ENCODE measurements around the gene DRC3.

DRC3 gene

DNA sequence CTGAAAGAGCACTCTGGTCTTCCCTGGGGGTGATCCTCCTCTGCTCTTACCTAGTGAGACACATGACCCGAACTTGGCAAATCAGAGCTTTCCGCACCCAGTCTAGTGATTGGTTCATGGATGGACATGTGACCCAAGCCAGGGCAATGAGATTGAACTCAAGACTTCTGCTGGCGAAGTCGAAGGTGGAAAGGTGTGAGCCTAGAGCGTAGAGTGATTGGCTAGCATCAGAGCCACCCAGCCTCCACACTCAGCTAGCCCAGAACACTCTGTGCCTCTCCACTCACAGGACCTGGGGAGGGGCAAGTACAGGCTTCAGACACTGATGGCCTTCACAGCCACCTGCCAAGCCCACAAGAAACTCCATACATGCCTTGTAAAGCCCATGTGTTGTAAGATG is 48.7 kb downstream of the DRC3 start:
- DNase-seq (ENCODE audit: low read depth), result no peak

- no peak for DNase-seq (ENCODE audit: low read depth)
Observed at GRCh38 chr17:18025241-18025944, 52.7 kb downstream of the DRC3 start.

- DNase-seq (ENCODE audit: low read depth), result no peak
Observed at GRCh38 chr17:18025945-18026776, 53.5 kb downstream of the DRC3 start.

DNA sequence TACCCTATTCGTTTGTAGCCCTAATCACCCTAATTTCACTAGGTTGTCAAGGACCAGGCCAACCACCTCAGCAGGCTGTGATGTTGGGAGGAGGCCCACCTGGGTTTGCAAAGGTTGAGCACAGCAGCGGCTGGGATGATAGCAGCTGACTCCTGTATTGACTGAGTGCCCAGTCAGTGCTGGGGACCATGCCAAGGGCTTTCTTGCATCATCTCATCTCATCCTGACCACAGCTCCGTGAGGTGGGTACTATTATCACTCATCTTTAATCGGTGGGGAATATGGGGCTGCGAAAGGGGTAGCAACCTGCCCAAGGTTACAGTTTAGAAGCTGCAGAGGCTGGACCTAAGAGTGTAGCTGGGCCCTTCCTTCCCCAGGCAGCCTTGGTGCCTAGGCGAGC is 54.6 kb downstream of the DRC3 start:
- DNase-seq (ENCODE audit: low read depth), result no peak

- no peak for DNase-seq (ENCODE audit: low read depth)
Observed at GRCh38 chr17:18028114-18028951, 55.7 kb downstream of the DRC3 start.

GRCh38 chr17:18028952-18029540 is 56.4 kb downstream of the DRC3 start:
- DNase-seq (ENCODE audit: low read depth), result no peak

DNA sequence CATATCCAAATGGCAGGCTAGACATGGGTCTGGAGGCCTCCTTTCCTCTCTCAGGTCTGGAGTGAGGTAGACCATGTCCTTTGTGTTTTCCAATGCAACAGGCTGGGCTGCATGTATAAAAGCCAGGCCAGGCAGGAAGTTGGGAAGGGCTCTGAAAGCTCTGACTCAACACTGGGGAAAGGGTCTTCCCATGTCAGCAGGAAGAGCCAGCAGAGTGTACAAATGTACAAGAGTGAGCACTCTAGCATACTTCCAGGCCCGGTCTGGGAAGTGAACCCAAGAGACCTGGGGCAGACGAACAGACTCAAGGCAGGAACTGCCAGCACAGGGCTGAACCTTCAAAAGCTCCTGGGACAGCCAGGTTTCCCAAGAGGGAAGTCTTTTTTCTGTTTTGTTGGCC is 59.3 kb downstream of the DRC3 start:
- DNase-seq (ENCODE audit: low read depth), result no peak

DNA sequence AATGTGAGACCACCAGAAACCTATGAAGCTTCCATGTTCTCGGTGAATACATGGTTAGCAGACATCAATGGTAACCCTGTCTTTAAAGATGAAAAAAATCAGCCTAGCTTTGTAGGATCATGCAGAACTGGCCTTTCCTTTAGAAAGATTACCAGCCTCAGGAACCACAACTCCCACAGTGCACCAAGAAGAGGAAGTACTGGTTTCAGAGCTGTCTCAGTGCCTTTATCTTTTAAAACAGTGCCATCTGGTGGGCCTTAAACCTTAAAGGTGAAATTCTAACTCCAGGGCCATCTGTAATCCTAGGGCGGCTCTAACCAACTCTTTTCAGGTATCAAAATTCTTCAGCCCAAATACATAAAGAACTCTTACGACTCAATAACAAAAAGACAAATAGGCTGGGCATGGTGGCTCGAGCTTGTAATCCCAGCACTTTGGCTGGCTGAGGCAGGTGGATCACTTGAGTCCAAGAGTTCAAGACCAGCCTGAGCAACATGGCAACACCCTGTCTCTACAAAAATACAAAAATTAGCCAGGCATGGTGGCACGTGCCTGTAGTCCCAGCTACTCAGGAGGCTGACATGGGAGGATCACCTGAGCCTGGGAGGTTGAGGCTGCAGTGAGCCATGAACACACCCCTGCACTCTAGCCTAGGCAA is 60.9 kb downstream of the DRC3 start:
- DNase-seq (ENCODE audit: low read depth), result peak; percentile 18

DNA sequence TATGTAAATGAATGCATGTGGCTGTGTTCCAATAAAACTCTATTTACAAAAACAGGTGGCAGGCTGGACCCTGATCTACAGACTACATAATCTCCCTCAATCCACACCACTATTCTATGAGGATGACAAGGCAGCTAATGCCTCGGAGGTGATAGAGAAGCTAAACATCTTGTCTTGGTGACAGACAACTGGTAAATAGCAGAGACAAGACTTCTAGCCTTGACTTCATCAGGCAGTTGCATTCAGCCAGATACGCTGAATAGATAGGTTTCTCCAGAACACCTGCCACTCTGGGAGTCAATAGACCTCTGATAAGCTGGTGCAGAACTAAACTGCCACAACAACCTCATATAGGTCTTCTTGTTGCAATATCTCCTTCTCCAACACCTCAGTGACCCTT is 63.0 kb downstream of the DRC3 start:
- no peak for DNase-seq (ENCODE audit: low read depth)

DNA sequence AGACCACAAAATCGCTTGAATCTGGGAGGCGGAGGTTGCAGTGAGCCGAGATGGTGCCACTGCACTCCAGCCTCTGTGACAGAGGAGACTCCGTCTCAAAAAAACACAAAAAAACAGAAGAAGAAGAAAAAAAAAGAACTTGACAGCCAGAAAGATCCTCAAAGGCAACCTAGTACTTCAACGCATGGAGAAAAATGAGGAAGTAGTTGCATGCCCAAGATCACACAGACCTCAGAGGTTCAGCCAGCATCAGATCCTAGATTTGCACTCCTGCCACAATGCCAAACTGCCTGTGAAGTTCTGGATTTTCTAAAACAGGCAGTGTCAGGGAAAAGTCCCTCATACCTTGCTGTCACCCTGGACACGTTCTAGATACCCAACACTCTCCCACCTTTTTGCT is 64.8 kb downstream of the DRC3 start:
- no peak for DNase-seq (ENCODE audit: low read depth)

GRCh38 chr17:18038149-18038850 is 65.6 kb downstream of the DRC3 start:
- no peak for DNase-seq (ENCODE audit: low read depth)

- peak; percentile 100 for DNase-seq (ENCODE audit: low read depth)
Observed at GRCh38 chr17:18038861-18039534, 66.3 kb downstream of the DRC3 start, which contains the start of the genes ATPAF2 and GID4. ATPAF2 (minus strand) TSS chr17:18039168; CDS start chr17:18039013, 155 bp downstream. GID4 (plus strand) TSS chr17:18039408; CDS start chr17:18039465, 57 bp downstream.

DNA sequence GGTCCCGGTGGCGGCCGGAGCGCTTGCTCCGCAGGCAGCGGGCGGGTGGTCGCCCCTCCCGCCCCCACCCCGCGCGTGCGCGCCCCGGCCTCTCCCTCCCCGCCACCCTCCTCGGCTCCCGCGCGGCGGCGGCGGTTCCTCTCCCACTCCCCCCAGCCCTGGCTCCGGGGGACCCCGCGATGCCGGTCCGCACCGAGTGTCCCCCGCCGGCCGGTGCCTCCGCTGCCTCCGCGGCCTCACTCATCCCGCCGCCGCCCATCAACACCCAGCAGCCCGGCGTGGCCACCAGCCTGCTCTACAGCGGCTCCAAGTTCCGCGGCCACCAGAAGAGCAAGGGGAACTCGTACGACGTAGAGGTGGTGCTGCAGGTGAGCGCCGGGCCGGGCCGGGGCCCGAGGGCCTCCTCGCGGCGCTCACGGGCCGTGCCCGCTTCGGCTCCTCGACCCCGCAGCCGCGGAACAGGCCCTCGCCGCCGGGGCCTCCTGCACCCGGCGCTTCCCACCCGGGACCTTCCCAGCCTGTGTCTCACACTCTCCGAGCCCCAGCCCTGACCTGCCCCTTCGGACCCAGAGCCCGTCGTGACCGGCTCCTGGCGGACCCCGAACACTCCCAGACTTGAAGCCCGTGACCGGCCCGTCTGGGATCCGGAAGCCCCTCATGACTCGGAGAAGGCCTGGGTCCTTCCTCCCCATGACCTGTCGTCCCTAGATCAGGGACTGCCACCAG is 67.0 kb downstream of the DRC3 start:
- no peak for DNase-seq (ENCODE audit: low read depth)

- DNase-seq (ENCODE audit: low read depth), result no peak
Observed at GRCh38 chr17:18040261-18040858, 67.7 kb downstream of the DRC3 start.

DNA sequence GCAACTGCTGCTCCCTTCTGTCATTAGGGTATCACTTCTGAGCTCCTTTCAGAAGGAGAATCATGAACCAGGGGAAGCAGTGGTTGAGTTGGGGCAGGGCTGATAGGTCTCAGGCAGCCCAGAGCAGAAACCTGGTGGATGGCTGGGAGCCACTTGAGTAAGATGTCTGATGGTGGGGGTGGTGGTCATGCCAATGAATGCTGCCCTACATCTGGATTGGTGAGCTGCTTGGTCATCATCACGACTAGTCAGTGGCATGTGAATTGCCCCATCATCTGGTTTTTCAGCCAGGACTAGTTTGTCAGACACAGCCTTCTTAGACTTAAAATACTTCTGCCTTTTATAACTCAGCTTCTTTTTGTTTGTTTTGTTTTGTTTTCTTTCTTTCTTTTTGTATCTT is 69.1 kb downstream of the DRC3 start:
- DNase-seq (ENCODE audit: low read depth), result no peak

GRCh38 chr17:18042983-18043382 is 70.3 kb downstream of the DRC3 start:
- DNase-seq (ENCODE audit: low read depth), result no peak

GRCh38 chr17:18043491-18043890 is 70.8 kb downstream of the DRC3 start:
- no peak for DNase-seq (ENCODE audit: low read depth)

DNA sequence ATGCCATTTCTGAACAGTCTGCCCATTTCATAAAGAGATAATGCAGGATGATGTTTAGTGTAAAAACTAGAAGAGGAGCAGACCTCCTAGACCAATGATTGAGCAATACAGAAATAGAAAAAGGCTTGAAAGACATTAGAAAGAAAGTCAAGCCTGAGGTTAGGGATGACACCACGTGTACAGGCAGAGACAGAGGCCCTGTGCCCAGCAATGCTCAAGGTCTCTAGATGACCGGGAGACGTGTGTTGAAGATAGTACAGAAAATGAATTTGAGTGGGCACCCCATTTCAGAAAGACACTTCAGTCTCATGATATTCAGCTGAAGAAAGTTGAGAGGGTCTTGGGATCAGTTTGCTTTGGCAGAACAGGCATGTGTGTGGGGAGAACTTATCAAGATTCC is 71.9 kb downstream of the DRC3 start:
- DNase-seq (ENCODE audit: low read depth), result no peak

DNA sequence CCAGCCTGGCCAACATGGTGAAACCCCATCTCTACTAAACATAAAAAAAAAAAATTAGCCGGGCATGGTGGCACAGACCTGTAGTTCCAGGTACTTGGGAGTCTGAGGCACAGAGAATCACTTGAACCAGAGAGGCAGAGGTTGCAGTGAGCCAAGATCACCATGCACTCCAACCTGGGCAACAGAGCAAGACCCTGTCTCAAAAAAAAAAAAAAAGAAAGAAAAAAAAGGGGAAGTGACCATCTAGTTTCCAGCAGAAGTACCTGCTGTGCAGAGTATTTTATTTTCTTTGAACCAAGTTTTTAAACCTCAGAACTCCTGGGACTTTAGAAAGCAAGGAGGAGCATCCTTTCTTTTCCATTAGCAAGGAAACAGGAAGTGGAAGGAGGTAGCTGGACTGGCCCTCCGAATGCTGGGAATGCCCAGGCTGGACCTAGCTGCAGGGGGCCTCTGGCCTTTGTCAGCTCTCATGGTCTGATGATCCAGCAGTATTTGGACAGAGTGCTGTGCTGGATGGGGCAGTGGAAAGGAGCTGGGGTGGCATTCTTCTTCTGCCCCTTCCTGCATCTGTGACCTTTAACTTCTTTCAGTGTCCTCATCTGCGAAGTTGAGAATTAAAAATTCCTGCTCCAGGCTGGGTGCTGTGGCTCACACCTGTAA is 73.2 kb downstream of the DRC3 start:
- no peak for DNase-seq (ENCODE audit: low read depth)
